NCI-H524 (cell line): ENCODE data around the gene PMM2.
"Not testable (repeated sequence)": the region's sequence is repeated elsewhere in the genome, so short reads cannot be mapped to it uniquely, and the experiment has no call there.

Source experiments
- DNase-seq, 2 experiments: peaks; one replicate each; lab custom pipeline; 2025; lab: John Stamatoyannopoulos, UW

The PMM2 gene

DNA sequence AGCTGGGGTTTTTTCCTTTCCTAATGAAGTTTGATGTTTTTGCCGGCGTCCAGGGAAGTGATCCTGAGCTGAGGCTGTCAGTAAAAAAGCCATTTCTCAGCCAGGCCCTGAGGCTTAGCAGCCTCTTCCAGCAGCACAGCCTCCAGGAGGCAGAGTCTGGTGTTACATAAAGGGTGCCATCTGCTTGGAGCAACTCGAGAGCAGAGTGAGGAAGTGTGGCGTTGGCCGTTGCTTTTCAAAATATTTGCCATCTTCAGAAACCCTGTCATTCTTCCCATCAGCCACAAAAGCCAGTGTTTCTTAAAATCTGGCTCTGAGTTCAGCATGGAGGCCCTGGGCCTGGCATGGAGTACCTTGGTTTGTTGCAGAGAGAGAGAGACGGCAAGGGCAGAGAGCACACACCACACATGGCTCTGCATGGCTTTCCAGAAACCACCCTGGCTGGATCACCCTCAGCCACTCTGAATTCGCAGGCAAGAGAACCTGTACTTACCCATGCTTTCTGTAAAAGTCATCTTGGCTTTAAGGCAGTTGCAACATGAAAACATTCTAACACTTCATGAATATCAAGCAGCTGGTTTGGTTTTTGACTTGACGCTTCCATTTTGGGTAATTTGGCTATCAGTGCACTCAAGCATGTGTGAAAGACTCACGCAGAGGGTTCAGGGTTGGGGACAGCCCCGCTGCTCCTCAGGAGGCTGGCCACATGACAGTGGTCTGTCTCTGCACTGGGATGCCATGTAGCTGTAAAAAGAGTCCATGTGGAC, 21.0 kb downstream of the PMM2 start:
- DNase-seq: peak in 1 of 2 experiments; percentile 25

DNA sequence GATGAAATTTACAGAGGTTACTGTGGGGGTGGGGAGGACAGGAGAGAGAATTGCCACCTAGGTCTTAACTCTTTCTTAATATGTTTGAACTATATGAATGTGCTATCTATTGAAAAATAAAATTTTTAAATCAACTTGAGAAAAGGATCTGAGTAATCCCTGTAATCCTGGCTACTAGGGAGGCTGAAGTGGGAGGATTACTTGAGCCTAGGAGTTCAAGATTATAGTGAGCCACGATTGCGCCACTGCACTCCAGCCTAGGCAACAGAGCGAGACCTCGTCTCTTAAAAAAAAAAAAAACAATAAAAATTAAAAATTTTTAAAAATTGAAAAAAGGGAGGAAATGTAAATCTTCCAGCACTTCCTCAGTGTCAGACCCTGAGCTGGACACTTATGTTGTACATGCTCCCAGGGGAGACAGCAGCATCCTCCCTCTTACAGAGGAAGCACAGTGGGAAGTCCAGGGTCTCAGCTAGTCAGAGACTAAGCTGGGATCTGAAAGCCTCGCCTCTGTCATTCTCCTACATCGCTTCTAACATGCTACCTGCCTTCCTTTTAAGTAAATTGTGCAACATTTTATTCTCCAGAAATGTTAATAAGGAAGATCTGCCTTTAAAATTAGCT, 21.9 kb downstream of the PMM2 start:
- DNase-seq: no peak

DNA sequence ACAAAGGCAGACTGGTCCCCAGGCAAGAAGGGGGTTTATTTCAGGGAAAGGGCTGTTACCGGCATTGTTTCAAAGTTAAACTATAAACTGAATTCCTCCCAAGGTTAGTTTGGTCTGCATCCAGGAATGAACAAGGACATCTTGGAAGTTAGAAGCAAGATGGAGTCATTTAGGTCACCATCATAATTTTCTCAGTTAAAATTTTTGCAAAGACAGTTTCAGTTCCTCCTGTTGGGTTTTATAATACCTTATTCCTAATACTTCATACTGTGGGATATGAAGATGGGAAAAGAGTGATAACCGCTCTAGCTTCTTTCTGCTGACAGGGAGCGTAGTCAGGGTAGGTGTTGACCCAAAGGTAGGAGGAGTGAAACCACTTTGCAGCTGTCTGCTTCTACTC, 24.8 kb downstream of the PMM2 start:
- no peak for DNase-seq

DNA sequence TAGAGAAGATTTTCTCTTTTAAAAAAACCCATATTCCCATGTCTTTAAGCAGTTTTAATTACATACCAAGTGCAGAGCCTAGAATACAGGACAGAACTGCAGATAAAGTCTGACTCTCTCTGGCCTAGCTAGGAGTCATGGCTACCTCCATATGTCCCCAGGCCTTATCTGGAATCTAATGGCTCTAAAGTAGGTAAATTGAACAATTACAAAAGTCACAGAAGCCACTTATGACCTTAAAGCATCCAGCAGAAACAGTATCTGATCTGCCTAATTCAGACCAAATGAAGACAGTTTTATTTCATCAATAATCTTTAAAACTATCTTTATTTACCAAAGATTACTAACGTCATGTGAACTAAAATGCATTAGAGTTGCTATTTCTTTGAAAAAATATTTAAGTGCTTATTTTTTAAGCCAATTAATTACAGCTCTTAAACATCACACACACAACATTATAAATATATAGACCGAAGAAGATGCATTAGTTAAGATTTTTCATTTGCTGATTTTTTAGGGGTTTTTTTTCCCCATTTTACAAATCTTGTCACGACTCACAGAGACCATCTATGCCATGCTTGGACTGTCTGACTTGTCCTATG, 28.7 kb downstream of the PMM2 start:
- no peak for DNase-seq

DNA sequence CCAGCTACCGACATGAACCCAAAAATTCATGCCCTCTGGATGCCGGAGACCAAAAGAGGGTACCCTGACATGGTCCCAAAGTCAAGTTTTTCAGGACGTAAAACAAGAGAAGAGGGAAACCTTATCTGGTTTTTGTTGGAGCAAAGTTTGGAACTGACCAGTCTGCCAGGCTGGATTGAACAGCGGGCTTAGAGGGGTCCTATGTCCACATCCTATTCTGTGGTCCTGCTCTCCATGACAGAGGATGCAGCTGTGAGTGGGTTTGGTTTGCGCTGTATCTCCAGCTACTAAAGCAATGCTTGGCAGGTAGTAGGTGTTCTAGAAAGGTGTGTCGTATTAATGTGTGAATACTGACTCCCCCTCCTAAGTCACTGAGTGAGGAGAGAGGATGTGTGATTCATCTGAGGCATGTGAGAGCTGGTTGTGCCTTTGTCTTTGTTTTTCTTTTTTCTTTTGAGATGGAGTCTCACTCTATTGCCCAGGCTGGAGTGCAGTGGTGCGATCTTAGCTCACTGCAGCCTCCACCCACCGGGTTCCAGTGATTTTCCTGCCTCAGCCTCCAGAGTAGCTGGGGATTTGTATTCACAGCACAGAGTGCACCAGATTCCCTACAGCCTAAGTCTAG, 31.0 kb downstream of the PMM2 start:
- no peak for DNase-seq

DNA sequence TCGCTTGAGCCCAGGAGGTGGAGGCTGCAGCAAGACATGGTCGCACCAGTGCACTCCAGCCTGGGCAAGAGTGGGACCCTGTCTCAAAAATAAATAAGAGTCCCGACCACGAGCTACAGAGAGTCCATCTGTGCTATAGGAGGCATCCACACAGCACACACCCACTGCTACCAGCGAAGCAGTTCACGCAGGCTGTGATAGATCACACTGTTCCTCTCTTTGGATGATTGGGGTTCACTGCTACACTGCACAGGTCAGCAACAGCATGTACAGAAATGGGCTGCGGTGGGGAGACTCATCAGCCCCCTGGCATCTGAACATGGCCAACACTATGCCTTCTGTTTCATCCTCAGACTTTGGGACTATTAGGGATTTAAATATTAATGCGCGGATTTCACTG, 33.8 kb downstream of the PMM2 start:
- no peak for DNase-seq

DNA sequence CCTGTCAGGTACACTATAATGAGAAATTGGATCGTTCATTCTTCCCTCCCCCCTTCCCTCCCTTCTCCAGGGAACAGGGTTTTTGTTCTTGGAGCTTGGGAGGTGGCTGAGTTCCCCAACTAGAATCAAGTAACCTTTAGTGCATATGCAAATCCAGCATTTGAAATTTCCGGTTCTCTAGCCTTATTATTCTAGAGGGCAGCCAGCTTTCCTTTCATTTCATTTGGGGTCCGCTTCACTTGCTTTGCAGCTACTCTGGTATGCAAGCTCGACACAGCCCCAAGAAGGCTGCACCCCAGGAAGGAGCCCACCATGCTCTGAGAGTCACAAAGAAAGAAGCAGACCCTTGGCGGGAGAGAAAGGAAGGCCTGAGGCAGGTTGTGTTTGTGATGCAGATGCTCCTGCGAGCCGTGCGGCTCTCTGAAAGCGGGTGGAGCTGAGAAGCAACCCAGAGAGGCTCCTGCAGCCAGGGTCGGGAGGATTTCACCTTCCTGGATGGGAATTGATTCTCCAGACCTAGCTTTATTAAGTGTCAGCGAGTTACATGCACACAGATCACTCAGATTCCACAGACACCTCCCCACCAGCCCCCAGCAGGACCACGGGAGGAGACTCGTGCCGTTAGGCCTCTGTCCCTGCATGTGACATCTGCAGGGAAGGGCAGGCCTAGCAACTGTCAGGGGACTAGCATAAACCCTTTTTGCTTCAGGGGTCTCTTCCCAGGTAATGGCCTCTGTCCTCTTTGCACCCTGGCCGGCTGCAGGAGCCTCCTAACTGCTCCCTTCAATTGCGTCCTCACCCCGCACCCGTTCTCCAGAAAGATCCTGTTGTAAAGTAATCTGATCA, 34.5 kb downstream of the PMM2 start:
- DNase-seq: no peak

DNA sequence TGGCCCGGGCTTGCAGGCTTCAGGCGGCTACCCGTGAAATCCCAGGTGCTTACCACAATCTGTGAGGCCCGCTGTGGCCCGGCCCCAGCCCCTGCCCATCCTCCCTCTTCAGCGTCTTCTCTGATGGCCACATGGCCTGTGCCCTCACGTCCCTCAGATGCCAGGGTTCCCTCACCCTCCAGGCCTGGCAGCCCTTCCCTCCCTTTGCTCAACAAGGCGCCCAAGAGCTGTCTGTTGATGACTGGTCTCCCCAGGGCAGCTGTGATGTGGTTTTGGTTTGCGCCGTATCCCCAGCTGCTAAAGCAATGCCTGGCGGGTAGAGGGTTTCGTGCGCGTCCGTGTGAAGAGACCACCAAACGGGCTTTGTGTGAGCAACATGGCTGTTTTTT, 35.1 kb downstream of the PMM2 start:
- DNase-seq: peak in 1 of 2 experiments; percentile 26

DNA sequence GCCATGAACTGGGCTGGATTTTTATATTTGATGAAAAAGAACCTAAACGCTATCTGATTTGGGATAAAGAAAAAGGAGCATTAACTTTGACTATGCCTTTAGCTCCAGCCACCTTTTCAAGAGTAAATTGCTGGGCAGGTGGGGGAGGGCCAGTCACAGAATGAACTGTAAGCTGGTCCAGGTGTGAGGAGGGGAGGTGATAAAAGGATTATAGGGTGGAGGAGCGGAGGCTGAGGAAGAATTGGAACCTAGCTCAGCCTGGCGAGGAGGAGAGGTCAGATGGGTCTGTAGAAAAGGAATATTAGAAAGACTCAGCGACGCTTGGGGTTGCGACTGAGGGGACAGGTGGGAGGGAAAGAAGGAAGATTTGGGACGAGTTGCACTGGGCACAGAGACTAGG, 39.2 kb downstream of the PMM2 start:
- peak in 1 of 2 experiments; percentile 53 for DNase-seq

DNA sequence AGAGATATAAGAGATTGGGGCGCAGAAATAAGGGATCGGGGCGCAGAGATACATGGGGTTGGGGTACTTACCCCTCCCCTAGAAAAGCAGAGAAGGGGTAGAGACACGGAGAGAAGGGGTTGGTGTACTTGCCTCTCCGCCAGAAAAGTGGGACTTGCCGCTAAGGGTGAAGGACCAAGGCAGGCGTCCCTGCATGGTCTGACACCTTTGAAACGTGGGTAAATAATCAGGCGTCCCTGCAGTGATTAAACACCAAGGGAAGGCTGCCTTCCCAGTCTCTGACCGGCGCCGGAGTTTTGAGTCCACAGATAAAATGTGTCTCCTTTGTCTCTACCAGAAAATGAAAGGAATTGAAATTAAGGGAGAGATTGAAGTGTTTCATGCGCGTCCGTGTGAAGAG, 40.0 kb downstream of the PMM2 start:
- not testable (repeated sequence) for DNase-seq

DNA sequence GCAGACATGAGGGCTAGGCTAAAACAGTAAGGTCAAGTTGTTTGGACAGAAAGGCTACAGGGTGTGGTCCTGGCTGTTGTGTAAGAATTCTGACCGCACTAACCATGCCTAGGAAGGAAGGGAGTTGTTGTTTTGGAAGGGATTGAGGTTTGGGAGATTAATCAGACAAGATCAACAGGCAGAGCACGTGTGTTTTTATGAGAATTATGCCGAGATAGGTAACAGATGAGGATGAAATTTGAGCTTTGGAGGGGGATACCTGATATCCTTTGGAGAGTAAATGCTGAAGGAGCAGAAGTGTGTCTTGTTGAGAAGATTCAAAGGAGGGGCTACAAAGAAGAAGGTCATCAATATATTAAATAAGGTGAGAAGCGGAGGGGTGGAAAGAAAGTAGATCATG, 44.4 kb downstream of the PMM2 start:
- DNase-seq: peak; percentile 73 to 88

DNA sequence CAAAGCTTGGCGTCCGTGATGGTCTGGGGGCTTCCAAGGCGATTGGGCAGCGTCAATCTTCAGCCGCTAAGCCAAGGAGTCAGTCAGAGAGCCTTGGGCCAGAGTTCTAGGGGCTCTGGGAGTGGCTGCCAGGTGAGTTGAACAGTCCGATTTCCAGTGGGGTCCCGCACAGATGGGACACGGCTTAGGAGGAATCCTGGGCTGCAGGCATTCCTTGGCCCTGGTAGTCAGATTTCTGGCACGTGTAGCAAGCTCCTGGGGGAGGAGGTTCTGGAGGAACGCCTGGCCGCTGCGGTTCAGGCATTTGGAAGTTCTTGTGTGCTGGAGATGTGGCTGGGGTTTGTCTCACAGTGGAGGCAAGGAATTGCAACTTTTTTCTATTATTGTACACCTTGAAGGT, 45.7 kb downstream of the PMM2 start:
- not testable (repeated sequence) for DNase-seq

DNA sequence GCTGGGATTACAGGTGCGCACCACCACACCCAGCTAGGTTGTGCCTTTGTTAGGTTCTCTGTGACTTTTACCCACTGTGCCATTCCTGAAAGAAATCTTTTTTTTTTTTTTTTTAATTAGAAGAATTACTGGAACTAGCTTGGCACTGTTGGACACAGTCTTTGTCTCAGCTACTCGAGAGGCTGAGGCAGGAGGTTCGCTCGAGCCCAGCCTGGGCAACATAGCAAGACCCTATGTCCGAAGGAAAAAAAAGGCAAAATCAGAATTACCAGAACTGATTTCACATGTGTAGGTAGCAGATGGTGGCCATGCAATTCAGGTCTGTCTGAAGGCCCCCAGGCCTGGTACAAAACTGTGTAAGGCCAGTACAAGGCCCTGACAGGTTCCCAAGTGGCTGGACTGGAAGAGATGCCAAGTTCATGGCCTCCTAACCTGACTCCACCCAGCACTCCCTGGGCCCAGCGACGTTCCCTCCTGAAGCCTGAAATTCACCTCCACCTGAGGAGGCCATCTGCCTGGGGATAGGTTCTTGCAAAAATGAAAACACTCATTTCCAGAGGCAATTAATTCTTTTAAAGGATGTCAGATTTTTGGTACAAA, 48.2 kb downstream of the PMM2 start:
- no peak for DNase-seq

DNA sequence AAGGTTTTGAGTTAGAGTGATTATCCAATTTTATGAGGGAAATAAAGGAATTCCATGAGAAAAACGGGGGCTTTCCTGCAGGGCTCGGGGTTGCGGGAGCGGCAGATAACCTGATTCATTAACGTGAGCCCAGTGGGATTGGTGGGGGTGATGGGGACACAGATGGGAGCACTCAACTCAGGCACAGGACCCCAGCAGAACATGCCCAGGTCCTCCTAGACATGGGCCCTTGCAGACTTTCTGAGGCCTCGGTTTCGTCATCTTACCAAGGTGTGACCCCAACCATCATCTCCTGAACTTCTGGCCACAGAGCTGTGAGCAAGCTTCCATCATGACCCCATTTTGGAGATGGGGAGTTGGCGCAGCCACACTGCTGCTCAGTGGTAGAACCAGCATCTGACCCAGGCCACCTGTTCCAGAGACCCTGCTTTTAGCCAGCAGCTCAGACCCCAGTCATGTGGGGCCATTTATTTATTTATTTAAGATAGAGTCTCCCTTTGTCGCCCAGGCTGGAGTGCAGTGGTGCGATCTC, 48.8 kb downstream of the PMM2 start:
- no peak for DNase-seq

DNA sequence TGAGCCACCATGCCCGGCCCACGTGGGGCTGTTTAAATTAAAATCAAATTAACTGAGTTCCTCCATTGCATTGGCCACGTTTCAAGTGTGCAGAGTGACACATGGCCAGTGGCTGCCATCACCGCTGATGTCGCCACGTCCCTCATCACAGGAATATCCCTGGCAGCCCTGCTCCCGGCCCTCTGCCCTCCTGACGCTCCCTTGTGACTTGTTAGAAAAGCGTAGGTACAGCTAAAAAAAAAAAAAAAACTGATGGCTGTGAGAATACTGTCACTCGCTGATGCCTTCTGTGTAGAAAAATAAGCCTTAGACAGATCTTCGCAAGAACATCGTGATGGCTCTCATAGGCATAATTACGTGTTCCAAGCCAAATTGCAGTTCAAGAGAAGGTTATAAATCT, 49.5 kb downstream of the PMM2 start:
- DNase-seq: no peak

DNA sequence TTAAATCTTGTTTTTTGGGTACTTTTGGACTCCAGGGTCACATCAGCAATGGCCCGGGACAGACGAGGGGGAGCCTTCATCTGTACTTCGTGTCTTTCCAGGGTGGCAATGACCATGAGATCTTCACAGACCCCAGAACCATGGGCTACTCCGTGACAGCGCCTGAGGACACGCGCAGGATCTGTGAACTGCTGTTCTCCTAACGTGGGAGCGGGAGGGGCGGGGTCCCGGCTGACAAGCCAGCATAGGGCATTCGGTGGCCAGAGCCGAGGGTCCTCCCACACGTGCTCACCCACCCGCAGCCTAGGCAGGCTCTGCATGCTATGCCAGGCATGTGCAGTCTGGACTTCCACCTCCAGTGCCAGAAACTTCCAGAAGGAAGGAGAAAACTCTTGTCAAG, 50.0 kb downstream of the PMM2 start:
- no peak for DNase-seq

DNA sequence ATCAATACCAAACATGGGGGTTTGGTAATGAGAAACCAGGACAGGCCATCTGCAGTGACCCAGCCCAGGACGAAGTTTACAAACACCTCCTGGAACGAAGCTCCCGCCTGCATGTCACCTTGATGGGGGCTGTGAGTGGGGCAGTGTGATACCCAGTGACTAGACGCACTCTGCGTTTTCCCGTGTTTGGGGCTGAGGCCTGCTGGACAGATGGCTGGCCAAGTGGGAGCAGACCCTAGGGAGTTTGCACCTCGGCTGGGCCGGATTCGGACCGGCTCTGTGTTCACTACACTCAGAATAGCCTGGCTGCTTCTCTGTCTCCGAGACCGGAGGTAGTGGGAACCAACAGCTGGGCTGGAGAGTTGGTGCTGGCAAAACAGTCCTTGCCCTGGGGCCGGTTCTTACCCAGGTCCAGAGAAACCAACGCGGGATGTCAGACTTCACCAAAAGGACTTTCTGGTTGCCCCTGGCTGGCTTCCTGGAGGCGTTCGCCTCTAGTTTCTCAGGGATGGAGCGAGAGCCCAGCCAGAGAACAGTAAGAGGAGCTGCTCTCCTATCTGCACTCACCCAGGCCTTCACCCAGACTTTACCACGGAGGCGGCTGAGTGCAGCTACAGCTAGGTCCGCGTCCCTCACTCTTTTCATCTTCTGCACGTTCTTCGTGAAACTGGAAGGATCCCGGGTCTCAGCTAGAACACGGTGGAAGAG, 50.7 kb downstream of the PMM2 start:
- peak in 1 of 2 experiments; percentile 16 for DNase-seq

DNA sequence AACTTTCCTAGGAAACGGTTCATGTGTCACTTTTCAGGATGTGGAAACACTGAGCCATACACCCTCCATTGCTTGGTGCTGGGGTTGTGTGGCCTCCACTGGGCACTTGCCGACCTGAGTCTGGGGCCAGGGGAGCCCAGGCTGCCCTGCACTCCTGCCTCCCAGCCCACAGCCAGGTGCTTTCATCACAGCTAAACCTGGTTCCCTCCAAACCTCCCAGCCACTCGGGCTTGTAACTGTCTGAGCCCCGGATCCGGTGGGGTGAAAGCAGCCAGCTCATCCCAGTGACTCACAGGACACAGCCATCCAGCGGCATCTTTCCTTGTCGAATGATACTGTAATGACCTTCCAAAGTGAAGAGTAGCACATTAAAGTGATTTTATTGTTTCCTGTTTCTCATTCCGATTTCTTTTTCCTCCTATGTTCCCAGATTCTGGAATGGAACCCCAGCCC, 51.3 kb downstream of the PMM2 start:
- DNase-seq: no peak

DNA sequence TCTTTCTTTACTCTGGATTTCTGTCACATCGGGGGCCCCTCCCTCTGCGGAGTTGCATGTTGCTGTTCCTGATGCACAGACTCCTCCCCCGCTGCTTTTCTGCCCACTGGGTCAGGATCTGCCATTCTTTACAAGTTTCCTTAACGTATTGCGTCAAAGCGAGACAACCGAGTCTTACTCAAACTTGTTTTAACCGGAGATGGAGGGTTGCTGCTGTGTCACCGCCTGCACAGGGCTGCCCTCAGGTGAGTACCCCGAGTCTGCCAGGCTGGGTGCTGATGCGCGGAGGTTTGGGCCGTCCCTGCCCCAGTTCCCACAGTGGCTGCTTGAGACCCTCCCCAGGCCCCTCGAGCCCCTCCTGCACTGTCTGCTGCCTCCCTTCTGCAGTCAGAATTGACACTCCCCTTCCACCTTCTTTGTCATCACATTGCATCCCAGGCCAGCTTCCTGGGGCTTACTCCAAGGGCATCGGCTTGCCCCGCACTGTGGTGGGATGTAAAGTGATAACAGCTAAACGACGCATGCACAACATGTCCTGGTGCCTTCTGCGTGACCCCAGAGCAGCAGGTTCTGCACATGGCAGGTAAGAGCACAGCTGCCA, 51.9 kb downstream of the PMM2 start:
- DNase-seq: no peak

DNA sequence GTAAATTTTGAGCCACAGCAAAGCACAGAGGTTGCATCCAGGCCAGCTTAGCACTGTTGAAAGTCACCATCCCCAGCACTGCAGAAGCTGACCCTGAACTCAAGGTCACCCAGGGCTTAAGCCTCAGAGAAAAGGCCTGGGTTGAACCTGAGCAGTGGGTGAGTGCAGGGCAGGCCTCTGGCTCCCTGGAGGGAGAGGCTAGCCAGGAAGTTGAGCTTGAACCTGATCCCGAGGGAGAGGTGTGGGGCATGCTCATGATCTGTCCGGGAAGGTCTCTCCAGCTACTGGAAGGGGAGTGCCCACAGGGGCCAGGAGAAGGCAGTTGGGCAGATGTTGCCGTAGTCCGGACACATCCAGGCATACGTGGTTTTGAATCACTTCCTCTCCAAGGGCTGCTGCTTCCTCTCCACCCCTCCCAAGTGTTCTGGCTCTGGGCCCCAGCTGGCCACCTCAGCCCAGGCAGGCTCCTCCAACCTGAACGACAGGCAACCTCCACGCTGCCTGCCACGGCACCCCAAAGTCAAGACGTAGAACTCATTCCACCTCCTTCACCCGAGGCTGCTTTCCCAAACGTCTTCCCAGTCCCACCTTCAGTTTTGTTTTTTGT, 52.7 kb downstream of the PMM2 start:
- no peak for DNase-seq
